OCI-LY3 (cell line): ENCODE results near the gene TRIM7.

Experiments used
- H2AFZ ChIP-seq: fragments of 200-600, 300-600 bp; shearing (Covaris generic); 2 replicates; pipeline ENCODE4 v1.6.0; 2014; ENCODE audit warnings: antibody characterized with exemption, low read depth, low read length
- H3K27ac ChIP-seq: fragments of 200-600, 300-600 bp; sonication (generic); 2 replicates; pipeline ENCODE4 v1.5.1; 2014; ENCODE audit warnings: mild to moderate bottlenecking, low read length, moderate library complexity, mixed read lengths
- H3K27me3 ChIP-seq: fragments of 200-600, 300-600 bp; sonication (generic); 2 replicates; pipeline ENCODE4 v1.6.1; 2014; ENCODE audit warnings: low read depth, low read length, mixed read lengths
- H3K36me3 ChIP-seq: fragments of 200-600, 300-600 bp; sonication (generic); replicated peaks from 2 replicates; pipeline ENCODE3; 2014; ENCODE audit warnings: low read depth, low read length, mixed read lengths
- H3K4me1 ChIP-seq: fragments of 300-600, 200-600 bp; sonication (generic); 2 replicates; pipeline ENCODE4 v1.6.1; 2014; ENCODE audit warnings: low read length, mixed read lengths
- H3K4me2 ChIP-seq: fragments of 200-600, 300-600 bp; sonication (generic); 2 replicates; pipeline ENCODE4 v1.6.1; 2014; ENCODE audit warnings: low read length, mixed read lengths
- H3K4me3 ChIP-seq: fragments of 300-600, 200-600 bp; sonication (generic); 2 replicates; pipeline ENCODE4 v1.5.1; 2014; ENCODE audit warnings: antibody characterized with exemption, mild to moderate bottlenecking, low read length, moderate library complexity
- H3K79me2 ChIP-seq: fragments of 300-600, 200-600 bp; shearing (Covaris generic); 2 replicates; pipeline ENCODE4 v1.6.1; 2014; ENCODE audit warnings: mild to moderate bottlenecking, low read length, mixed read lengths
- H3K9ac ChIP-seq: fragments of 300-600, 200-600 bp; shearing (Covaris generic); 2 replicates; pipeline ENCODE4 v1.6.0; 2014; ENCODE audit warnings: mild to moderate bottlenecking, low read length, moderate library complexity
- H3K9me3 ChIP-seq: fragments of 200-600, 300-600 bp; shearing (Covaris generic); 2 replicates; pipeline ENCODE4 v1.6.1; 2014; ENCODE audit warnings: low read length, mixed read lengths; ENCODE audit not compliant: insufficient read depth
- H4K20me1 ChIP-seq: fragments of 200-600, 300-600 bp; sonication (generic); 2 replicates; pipeline ENCODE4 v1.6.1; 2016; ENCODE audit warnings: low read length, mixed read lengths; ENCODE audit not compliant: insufficient read depth
- CTCF ChIP-seq: fragments of 200-600, 300-600 bp; sonication (generic); IDR thresholded peaks from 2 replicates; pipeline ENCODE4 v1.5.1; 2014; ENCODE audit warnings: antibody characterized with exemption, low read length, low read depth
- EZH2phosphoT487 ChIP-seq: fragments of 200-600 bp; shearing (Covaris generic); IDR thresholded peaks from 2 replicates; pipeline ENCODE4 v1.6.1; 2018; ENCODE audit warnings: antibody characterized with exemption, mixed run types, low read depth

Gene TRIM7

GRCh38 chr5:181159286-181160151, 45.5 kb downstream of the TRIM7 start:
- Histone ChIP-seq H2AFZ (0 out of 2 replicates have a peak overlapping the region, but pooled peaks have one; percentile 72), H3K4me2 (peak overlapping the region; percentile 100), H3K79me2 (no peaks in the 10 kb centered on the region), H3K27ac (peak overlapping the region; percentile 85), H3K4me3 (peak overlapping the region; percentile 88), H4K20me1 (no peaks in the 10 kb centered on the region), H3K9me3 (no peaks in the 10 kb centered on the region), H3K4me1 (peaks cover 42% of the 10 kb centered on the region), H3K27me3 (no peaks in the 10 kb centered on the region), H3K36me3 (no peaks in the 10 kb centered on the region), H3K9ac (peak overlapping the region; percentile 81)
- TF ChIP-seq EZH2phosphoT487 (no peak), CTCF (peak; percentile 88)

GRCh38 chr5:181158869-181159268, 46.1 kb downstream of the TRIM7 start:
- H3K27ac ChIP-seq: no peak overlapping the region
- H3K36me3 ChIP-seq: no peaks in the 10 kb centered on the region
- H3K4me1 ChIP-seq: peaks cover 44% of the 10 kb centered on the region

GRCh38 chr5:181156758-181157157, 48.2 kb downstream of the TRIM7 start:
- Histone ChIP-seq H3K4me3 (no peak overlapping the region), H3K27ac (no peak overlapping the region), H3K4me1 (peaks cover 39% of the 10 kb centered on the region), H3K9me3 (no peaks in the 10 kb centered on the region), H3K27me3 (no peaks in the 10 kb centered on the region), H3K79me2 (no peaks in the 10 kb centered on the region), H3K36me3 (no peaks in the 10 kb centered on the region), H4K20me1 (no peaks in the 10 kb centered on the region), H3K9ac (no peak overlapping the region), H2AFZ (0 out of 2 replicates have a peak overlapping the region, but pooled peaks have one; percentile 16), H3K4me2 (no peak overlapping the region)
- TF ChIP-seq EZH2phosphoT487: no peak
- no peak for TF ChIP-seq CTCF

More at GRCh38 chr5:181158869-181159268, 46.1 kb downstream of the TRIM7 start:
- Histone ChIP-seq H3K9me3 (no peaks in the 10 kb centered on the region), H3K79me2 (no peaks in the 10 kb centered on the region), H2AFZ (no peak overlapping the region), H3K4me2 (peak overlapping the region; percentile 35), H3K4me3 (no peak overlapping the region), H4K20me1 (no peaks in the 10 kb centered on the region), H3K27me3 (no peaks in the 10 kb centered on the region), H3K9ac (no peak overlapping the region)
- TF ChIP-seq CTCF: no peak
- TF ChIP-seq EZH2phosphoT487: no peak

GRCh38 chr5:181153814-181154213, 51.2 kb downstream of the TRIM7 start:
- Histone ChIP-seq H3K4me2 (no peak overlapping the region), H3K79me2 (no peaks in the 10 kb centered on the region), H3K9ac (no peak overlapping the region), H3K4me1 (peaks cover 44% of the 10 kb centered on the region), H3K4me3 (no peak overlapping the region), H3K27ac (no peak overlapping the region), H3K27me3 (no peaks in the 10 kb centered on the region), H3K9me3 (no peaks in the 10 kb centered on the region), H3K36me3 (no peaks in the 10 kb centered on the region), H4K20me1 (no peaks in the 10 kb centered on the region), H2AFZ (0 out of 2 replicates have a peak overlapping the region, but pooled peaks have one; percentile 23)
- no peak for TF ChIP-seq EZH2phosphoT487
- no peak for TF ChIP-seq CTCF
